Activated T-helper 2 cell treated with anti-CD3 and anti-CD28 coated beads, Interferon-gamma antibody, Interleukin-2, Interleukin-4, amounts not matched to agents 10 μg/mL and 5 μg/mL and 100 μg/mL, durations not matched to agents 14 hours and 24 hours and 36 hours (primary cell): ENCODE results near the gene NRXN3. TPM values are rescaled to one million over a fixed set of nuclear protein-coding genes. Genes with fewer than 3 reads are reported as not detected.

ENCODE experiments used
- DNase-seq: peaks from one replicate; pipeline ENCODE4 v3.0.0; 2021; ENCODE audit warnings: low spot score
- H3K27ac Mint-ChIP-seq: one replicate; pipeline ENCODE4 v1.8.0; 2021; ENCODE audit warnings: mixed read lengths
- H3K27me3 Mint-ChIP-seq: one replicate; pipeline ENCODE4 v1.8.0; 2021; ENCODE audit warnings: low read depth, mixed read lengths
- H3K36me3 Mint-ChIP-seq: one replicate; pipeline ENCODE4 v1.8.0; 2021; ENCODE audit warnings: low read depth, mixed read lengths
- H3K4me1 Mint-ChIP-seq: one replicate; pipeline ENCODE4 v1.8.0; 2021; ENCODE audit warnings: low read depth, mixed read lengths
- H3K4me3 Mint-ChIP-seq: one replicate; pipeline ENCODE4 v1.8.0; 2021; ENCODE audit warnings: low read depth, mild to moderate bottlenecking, moderate library complexity, mixed read lengths
- H3K9me3 Mint-ChIP-seq: one replicate; pipeline ENCODE4 v1.8.0; 2021; ENCODE audit warnings: mixed read lengths
- intact Hi-C: fragments of 100-400 bp; cut with micrococcal nuclease; formaldehyde crosslinking; loops from one replicate; pipeline ENCODE4 v1.15.1; 2023
- total RNA-seq: library from RNA; stranded (reverse); gene quantifications from 2 replicates; pipeline ENCODE4 v1.2.3, GENCODE V29; 2022

Gene NRXN3
- total RNA-seq, 1 donor from 2014 or later: not detected

DNA sequence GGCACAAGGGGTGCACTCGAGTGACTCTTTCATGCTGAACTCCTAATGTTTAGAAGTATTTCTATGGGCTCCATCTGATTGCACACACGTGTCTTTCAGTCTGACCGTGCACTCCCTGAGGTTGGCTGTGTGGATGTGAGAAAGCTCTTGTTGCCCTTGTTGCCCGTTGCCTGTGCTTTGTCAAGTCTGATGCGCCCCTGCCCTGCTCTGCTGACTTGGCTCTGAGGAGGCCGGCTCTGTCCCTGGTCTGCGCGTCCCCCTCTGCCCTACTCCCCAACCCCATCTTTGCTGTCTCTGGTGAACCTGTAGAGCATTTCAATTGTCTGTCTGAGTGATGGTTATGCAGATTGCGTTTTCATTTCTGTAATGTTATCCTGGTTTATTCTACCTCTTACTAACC is 802.3 kb downstream of the NRXN3 start:
- Mint-ChIP-seq H3K4me3 (no peak overlapping the region), H3K27me3 (no peaks in the 10 kb centered on the region), H3K36me3 (no peaks in the 10 kb centered on the region), H3K4me1 (no peaks in the 10 kb centered on the region), H3K9me3 (no peaks in the 10 kb centered on the region), H3K27ac (no peak overlapping the region)
- intact Hi-C loops: no loop called here
- no peak for DNase-seq

- Mint-ChIP-seq H3K36me3 (no peaks in the 10 kb centered on the region), H3K4me1 (no peaks in the 10 kb centered on the region), H3K9me3 (no peaks in the 10 kb centered on the region), H3K4me3 (no peak overlapping the region), H3K27me3 (no peaks in the 10 kb centered on the region), H3K27ac (no peak overlapping the region)
- intact Hi-C loops: no loop called here
- DNase-seq: no peak
Observed at GRCh38 chr14:78974691-78975090, 804.5 kb downstream of the NRXN3 start.

DNA sequence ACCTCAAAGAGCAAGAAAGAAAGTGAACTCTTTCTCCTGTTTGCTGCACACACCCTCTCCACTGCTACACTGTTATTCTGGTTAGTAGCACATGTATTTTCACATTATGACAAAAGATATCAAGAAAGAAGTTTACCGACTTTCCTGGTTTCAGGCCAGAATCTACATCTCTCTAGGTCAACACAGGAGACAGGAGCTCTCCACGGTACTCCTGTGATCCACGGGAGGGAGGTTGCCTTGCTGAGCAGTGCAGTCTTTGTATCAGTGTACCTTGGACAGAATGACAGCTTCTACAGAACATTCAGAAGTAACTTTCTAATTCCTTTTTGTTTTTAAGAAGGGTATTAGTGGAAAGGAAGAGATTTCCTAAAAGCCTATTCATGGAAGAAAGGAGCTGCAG is 805.6 kb downstream of the NRXN3 start:
- DNase-seq: no peak
- H3K27ac Mint-ChIP-seq: no peak overlapping the region
- no peak overlapping the region for H3K4me3 Mint-ChIP-seq
- intact Hi-C loops: no loop called here
- H3K27me3 Mint-ChIP-seq: no peaks in the 10 kb centered on the region
- H3K9me3 Mint-ChIP-seq: no peaks in the 10 kb centered on the region
- H3K4me1 Mint-ChIP-seq: no peaks in the 10 kb centered on the region
- H3K36me3 Mint-ChIP-seq: no peaks in the 10 kb centered on the region

GRCh38 chr14:78978896-78979295 is 808.7 kb downstream of the NRXN3 start:
- Mint-ChIP-seq H3K9me3 (no peaks in the 10 kb centered on the region), H3K36me3 (no peaks in the 10 kb centered on the region)

GRCh38 chr14:78982551-78982950 is 812.4 kb downstream of the NRXN3 start:
- Mint-ChIP-seq H3K27me3 (no peaks in the 10 kb centered on the region), H3K9me3 (no peaks in the 10 kb centered on the region), H3K27ac (no peak overlapping the region), H3K36me3 (no peaks in the 10 kb centered on the region), H3K4me1 (no peaks in the 10 kb centered on the region), H3K4me3 (no peak overlapping the region)
- DNase-seq: no peak
- intact Hi-C loops: no loop called here

More at GRCh38 chr14:78978896-78979295, 808.7 kb downstream of the NRXN3 start:
- no peak overlapping the region for H3K4me3 Mint-ChIP-seq
- H3K27me3 Mint-ChIP-seq: no peaks in the 10 kb centered on the region
- intact Hi-C loops: no loop called here
- no peaks in the 10 kb centered on the region for H3K4me1 Mint-ChIP-seq
- no peak for DNase-seq
- no peak overlapping the region for H3K27ac Mint-ChIP-seq

- DNase-seq: no peak
- Mint-ChIP-seq H3K9me3 (no peaks in the 10 kb centered on the region), H3K27ac (no peak overlapping the region), H3K27me3 (no peaks in the 10 kb centered on the region), H3K4me1 (no peaks in the 10 kb centered on the region), H3K4me3 (no peak overlapping the region), H3K36me3 (no peaks in the 10 kb centered on the region)
- intact Hi-C loops: no loop called here
Observed at GRCh38 chr14:78983126-78983525, 813.0 kb downstream of the NRXN3 start.

DNA sequence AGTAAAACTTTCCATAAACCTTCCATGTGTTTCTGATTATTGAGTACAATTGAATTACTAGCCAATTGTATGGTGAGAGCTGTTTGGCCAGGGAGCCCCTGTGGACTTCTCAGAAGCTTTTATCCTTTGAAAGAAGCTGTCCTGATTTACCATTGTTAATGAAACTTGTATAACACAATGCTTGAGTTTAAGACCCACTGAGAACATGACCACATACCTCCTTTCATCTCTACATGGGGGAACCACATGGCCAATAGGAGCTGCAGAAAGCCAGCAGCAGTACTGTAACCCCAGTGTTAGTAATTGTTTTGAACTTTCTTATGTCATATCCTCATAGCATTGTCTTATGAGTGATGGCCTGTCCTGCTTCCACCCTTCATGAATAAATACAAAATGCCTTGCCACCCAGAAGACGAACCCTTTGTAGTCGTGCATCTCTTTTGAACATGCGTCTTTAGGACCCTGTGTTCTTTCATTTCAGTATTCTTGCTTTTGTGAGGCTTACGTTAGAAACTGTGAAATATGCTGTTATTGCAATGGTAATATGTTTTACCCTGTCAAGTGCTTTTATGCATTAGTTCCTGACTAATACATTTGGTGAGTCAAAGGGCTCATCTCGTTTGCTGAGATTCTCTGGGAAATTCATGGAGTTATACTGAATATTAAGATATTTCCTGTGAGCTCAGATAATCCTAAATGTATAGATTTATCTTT is 815.7 kb downstream of the NRXN3 start:
- intact Hi-C loops: no loop called here
- no peaks in the 10 kb centered on the region for H3K36me3 Mint-ChIP-seq
- H3K27ac Mint-ChIP-seq: no peak overlapping the region

DNA sequence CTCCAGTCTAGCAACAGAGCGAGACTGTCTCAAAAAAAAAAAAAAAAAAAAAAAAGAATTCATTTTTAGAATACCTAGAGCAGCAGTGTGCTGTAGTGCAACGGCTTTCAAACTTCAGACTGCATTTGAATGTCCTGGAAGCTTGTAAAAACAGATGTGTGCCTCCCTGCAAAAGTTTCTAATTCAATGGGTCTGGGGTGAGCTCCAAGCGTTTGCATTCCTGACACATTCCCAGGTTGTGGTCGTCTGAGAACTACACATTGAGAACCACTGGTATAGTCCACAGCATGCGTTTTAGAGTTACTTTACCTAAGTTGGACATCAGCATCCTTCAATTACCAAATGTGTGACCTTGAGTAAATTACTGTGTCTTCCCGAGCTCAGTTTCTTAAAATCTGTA is 816.8 kb downstream of the NRXN3 start:
- Mint-ChIP-seq H3K9me3 (no peaks in the 10 kb centered on the region), H3K27me3 (no peaks in the 10 kb centered on the region), H3K36me3 (no peaks in the 10 kb centered on the region), H3K4me1 (no peaks in the 10 kb centered on the region), H3K27ac (no peak overlapping the region), H3K4me3 (no peak overlapping the region)
- no peak for DNase-seq
- intact Hi-C loops: no loop called here

More for the DNA sequence above, 815.7 kb downstream of the NRXN3 start:
- no peak for DNase-seq
- Mint-ChIP-seq H3K27me3 (no peaks in the 10 kb centered on the region), H3K4me3 (no peak overlapping the region), H3K9me3 (no peaks in the 10 kb centered on the region), H3K4me1 (no peaks in the 10 kb centered on the region)

DNA sequence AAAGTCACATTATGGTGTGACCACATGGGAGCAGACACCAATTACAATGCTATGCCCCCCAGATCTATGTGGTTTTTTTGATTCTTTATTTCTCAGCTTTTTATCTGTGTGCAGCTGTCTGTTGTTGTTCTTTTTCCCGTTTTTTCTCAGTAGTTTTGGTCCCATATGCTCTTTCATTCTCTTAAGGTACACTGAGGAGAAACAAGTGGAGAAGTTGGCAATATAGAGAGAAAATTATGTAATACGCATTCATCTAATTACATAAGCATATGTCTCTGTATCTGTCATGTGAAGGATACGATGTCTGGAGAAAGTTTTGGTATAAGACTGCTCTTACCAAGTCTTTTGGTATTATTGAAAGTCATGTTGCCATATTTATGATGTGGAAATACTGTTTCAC is 819.0 kb downstream of the NRXN3 start:
- DNase-seq: no peak
- Mint-ChIP-seq H3K4me3 (no peak overlapping the region), H3K4me1 (no peaks in the 10 kb centered on the region), H3K27ac (no peak overlapping the region), H3K36me3 (no peaks in the 10 kb centered on the region), H3K27me3 (no peaks in the 10 kb centered on the region), H3K9me3 (no peaks in the 10 kb centered on the region)
- intact Hi-C loops: no loop called here

DNA sequence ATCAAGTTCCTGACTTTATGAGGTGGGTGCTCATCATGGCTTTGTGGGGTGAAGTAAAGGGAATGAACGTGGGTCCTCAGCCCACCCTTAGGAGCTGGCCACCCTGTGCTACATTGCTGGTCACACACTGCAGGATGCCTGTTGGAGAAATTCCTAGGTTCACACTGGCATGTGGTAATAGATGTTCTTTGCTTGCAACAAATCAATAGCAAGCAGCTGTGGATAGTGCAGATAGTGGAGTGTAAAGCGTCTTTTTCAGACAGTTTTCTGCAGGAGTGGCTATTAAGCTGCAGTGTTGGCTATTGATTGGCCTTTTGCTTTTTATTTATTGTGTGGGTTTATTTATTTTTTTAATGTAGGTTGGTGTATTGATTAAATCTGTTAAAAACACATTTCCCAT is 822.7 kb downstream of the NRXN3 start:
- Mint-ChIP-seq H3K4me1 (no peaks in the 10 kb centered on the region), H3K9me3 (no peaks in the 10 kb centered on the region), H3K27ac (no peak overlapping the region), H3K27me3 (no peaks in the 10 kb centered on the region), H3K36me3 (no peaks in the 10 kb centered on the region), H3K4me3 (no peak overlapping the region)
- intact Hi-C loops: no loop called here
- no peak for DNase-seq

DNA sequence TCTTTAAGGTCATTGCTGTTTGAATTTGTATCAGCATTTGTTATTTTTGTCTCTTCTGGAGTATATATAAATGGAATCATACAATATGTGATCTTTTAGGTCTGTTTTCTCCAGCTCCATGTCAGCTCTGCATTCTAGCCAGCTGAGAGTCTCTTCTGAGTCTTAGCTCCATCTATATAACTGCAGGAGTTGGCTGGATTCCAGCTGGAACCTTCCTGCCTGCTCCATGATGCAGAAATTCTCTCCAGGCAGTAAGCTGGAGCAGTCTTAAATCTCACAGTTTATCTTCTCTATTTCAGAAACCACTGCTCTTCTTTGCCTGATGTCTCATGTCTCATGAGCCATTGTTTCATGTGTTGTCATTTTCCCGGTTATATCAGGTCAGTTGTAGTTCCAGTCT is 827.6 kb downstream of the NRXN3 start:
- intact Hi-C loops: no loop called here
- Mint-ChIP-seq H3K4me1 (no peaks in the 10 kb centered on the region), H3K27ac (no peak overlapping the region), H3K4me3 (no peak overlapping the region), H3K36me3 (no peaks in the 10 kb centered on the region), H3K27me3 (no peaks in the 10 kb centered on the region), H3K9me3 (no peaks in the 10 kb centered on the region)
- DNase-seq: no peak

DNA sequence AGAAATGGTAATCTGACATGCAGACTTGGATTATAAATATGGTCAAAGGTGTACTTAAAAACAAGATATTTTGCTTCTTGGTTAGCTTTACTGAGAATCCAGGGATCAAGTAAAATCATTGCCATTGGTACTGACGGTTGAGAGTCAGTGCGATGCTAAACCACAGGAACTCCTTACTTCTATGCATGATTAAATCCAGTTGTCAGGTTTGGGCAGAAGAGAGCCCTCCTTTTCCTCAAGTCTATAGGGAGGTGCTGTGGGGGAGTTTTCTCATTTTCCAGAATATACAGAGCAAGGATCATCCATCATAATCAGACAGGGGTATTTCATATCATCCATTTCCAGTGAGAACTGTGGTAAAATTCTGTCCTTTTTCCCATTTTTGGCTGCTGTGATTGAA is 839.1 kb downstream of the NRXN3 start:
- no peak overlapping the region for H3K4me3 Mint-ChIP-seq
- no peaks in the 10 kb centered on the region for H3K9me3 Mint-ChIP-seq
- DNase-seq: no peak
- no peaks in the 10 kb centered on the region for H3K36me3 Mint-ChIP-seq
- intact Hi-C loops: no loop called here
- no peaks in the 10 kb centered on the region for H3K27me3 Mint-ChIP-seq
- no peaks in the 10 kb centered on the region for H3K4me1 Mint-ChIP-seq
- no peak overlapping the region for H3K27ac Mint-ChIP-seq

DNA sequence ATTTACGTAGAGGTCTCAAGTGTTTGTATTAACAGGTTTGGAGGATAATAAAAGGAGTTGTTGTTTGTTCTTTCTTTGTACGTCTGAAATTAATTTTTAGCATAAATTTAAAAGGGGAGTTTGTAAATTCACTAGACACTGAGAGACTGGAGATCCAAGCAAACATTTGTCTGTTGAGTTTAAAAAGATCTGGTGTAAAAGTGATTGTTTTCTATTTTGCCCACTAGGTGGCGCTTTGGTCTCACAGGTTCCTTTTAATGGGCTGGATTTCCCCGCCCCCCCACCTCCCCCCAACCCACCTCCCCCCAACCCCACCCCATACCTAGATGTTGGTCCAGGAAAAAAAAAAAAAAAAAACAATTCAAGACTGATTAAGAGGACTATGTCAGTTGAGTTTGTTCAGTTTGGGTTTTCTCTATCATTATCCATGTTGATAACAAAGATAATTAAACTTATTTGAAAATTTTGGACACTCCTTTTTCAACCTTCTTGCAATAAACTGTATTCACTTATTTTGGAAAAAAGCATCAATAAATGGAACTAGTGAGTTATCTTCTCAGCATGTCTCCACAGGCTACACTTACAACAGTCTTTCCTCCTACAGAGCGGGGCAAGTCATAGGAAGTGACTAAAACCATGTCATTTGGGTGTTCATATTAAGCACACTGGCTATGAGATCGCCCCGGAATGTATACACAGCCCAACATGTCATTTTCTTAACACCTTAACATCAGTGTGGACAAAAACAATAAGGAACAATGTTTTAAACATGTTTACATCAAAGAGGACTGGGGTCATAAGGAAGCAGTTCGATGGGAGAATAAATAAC is 841.1 kb downstream of the NRXN3 start:
- Mint-ChIP-seq H3K9me3 (no peaks in the 10 kb centered on the region), H3K27me3 (no peaks in the 10 kb centered on the region), H3K36me3 (no peaks in the 10 kb centered on the region), H3K4me1 (no peaks in the 10 kb centered on the region), H3K4me3 (no peak overlapping the region), H3K27ac (no peak overlapping the region)
- no peak for DNase-seq
- intact Hi-C loops: no loop called here
